ENCODE measurements around the gene C8G.

DNA sequence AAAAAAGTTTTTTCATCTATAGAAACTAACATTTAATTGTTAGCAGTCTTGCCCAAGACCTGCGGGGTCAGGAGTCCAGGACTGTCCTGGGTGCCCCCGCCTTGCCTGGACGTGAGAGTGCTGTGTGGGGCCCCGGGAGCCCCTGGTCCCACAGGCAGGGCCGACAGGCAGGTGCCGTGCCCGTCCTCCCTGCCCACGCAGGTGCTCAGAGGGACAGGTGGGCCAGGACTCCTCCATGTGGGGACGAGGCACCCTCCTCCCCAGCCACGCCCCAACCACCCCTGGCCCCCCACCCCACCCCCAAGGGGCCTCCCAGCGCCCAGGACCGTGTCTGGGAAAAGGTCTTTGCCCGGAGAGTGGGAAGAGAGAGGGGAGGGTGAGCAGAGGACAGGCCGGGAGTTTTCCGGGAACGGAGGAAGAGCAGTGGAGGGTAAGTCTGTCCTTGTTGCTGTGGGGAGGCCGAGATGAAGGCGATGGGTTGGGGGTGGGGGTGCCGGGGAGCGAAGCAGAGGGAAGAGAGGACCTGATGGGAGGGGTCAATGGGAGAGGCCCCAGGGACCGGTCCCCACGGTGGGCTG, 4.3 kb downstream of the C8G start:
- TF ChIP-seq BACH1 (IDR thresholded peaks at IDR 0.05; ENCODE audit: low read length) (no peak), YY1 (IDR thresholded peaks at IDR 0.05; ENCODE audit: low read depth, low read length) (no peak), CREB1 (IDR thresholded peaks at IDR 0.05) (no peak), CTCF (IDR thresholded peaks at IDR 0.05; ENCODE audit: control extremely low read depth in 1 of 3, insufficient read depth in 1 of 3, low read depth in 1 of 3, low read length in 3 of 3) (no peak)
